ENCODE data around the gene PIGS. TPM values are rescaled to one million over a fixed set of nuclear protein-coding genes. Genes with fewer than 3 reads are reported as not detected.

Gene PIGS
- total RNA-seq, 1 experiment from 2014 or later: 64.2 TPM

DNA sequence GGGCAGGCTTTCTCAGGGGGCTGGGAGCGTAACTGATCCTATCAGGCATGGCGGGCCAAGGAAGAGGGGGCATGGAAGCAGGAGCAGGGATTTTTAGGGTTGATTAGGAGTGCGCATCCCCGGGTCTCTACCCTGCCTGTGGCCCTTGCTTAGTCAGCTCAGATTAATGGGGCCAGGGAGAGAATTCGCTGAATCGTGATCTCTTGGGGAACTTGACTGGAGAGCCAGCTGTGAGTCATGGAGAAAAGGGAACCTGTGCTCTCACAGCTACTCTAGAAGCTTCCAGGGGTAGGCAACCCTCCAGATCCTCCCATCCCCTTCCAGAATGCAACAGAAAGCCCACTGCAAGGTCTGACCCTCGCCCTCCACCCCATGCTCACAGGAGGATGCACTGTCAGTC lies 61.5 kb downstream of the PIGS start:
- POLR2A ChIA-PET (ENCODE audit: unreplicated experiment): no interaction called here
- H3K4me2 ChIP-seq: no peak overlapping the region
- no peak overlapping the region for H3K4me3 ChIP-seq
- no peaks in the 10 kb centered on the region for H3K9me2 ChIP-seq (ENCODE audit: insufficient read depth)
- H3K9me3 ChIP-seq (ENCODE audit: insufficient read depth, low read depth): no peaks in the 10 kb centered on the region
- H4K20me1 ChIP-seq (ENCODE audit: insufficient read depth): no peaks in the 10 kb centered on the region
- DNase-seq: no peak
- H3K27ac ChIP-seq: no peak overlapping the region
- H3F3A ChIP-seq (ENCODE audit: insufficient read depth, low read depth): no peaks in the 10 kb centered on the region
- H3K4me1 ChIP-seq (replicated peaks; ENCODE audit: insufficient read depth): no peaks in the 10 kb centered on the region; the same call in 1 of the 2 replicates
- TF ChIP-seq CTCF (conservative IDR thresholded peaks at IDR 0.05) (no peak), EZH2 (IDR thresholded peaks at IDR 0.05; ENCODE audit: low read depth) (no peak)
- H2AFZ ChIP-seq: no peak overlapping the region
- H3K79me2 ChIP-seq (ENCODE audit: low read depth): no peaks in the 10 kb centered on the region
- intact Hi-C loops (cut with micrococcal nuclease; ENCODE audit: unreplicated experiment): no loop called here
- CTCF ChIA-PET: no interaction called here
- H3K27me3 ChIP-seq (ENCODE audit: insufficient read depth, low read depth): peaks cover 92% of the 10 kb centered on the region
- BruUV-seq (replicated peaks): no TSS peak
- no peaks in the 10 kb centered on the region for H3K36me3 ChIP-seq (ENCODE audit: low read depth)

DNA sequence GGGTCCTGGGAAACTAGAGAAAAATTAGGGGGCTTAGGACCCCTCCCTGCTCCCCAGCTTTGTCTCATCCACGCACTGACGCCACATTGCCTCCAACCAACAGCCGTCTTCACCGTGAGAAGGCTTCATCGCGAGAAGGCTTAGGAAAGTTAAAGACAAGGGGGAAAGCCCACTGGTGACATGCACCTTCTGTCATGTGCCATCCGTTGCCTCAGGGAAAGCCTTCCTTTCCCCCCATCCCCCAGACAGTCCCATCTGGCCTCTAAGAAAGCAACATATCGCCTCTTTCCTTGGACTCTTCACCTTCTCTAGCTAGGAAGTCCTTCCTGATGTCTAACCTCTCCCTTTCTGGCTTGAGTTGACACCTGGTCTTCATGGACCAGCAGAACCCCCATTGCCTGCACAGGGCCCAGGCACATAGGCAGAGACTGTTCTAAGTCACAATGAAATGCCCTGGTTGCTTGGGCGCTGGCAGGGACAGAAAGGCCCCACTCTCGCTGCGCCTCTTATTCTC lies 63.1 kb downstream of the PIGS start:
- H3K4me3 ChIP-seq: no peak overlapping the region
- intact Hi-C loops (cut with micrococcal nuclease; ENCODE audit: unreplicated experiment): no loop called here
- ChIA-PET CTCF (no interaction called here), POLR2A (ENCODE audit: unreplicated experiment) (no interaction called here)
- no peaks in the 10 kb centered on the region for H3K36me3 ChIP-seq (ENCODE audit: low read depth)
- peak overlapping the region; percentile 39; the same call in 1 of the 2 replicates for H3K4me2 ChIP-seq
- H2AFZ ChIP-seq: no peak overlapping the region
- H4K20me1 ChIP-seq (ENCODE audit: insufficient read depth): no peaks in the 10 kb centered on the region
- H3K9me3 ChIP-seq (ENCODE audit: insufficient read depth, low read depth): no peaks in the 10 kb centered on the region
- no TSS peak for BruUV-seq (replicated peaks)
- H3F3A ChIP-seq (ENCODE audit: insufficient read depth, low read depth): no peaks in the 10 kb centered on the region
- no peak overlapping the region for H3K27ac ChIP-seq
- no peaks in the 10 kb centered on the region for H3K4me1 ChIP-seq (replicated peaks; ENCODE audit: insufficient read depth)
- H3K79me2 ChIP-seq (ENCODE audit: low read depth): no peaks in the 10 kb centered on the region
- peaks cover 82% of the 10 kb centered on the region for H3K27me3 ChIP-seq (ENCODE audit: insufficient read depth, low read depth)
- DNase-seq: no peak
- H3K9me2 ChIP-seq (ENCODE audit: insufficient read depth): no peaks in the 10 kb centered on the region
- TF ChIP-seq CTCF (conservative IDR thresholded peaks at IDR 0.05) (no peak), EZH2 (IDR thresholded peaks at IDR 0.05; ENCODE audit: low read depth) (no peak)

GRCh38 chr17:28507567-28508203 lies 63.6 kb downstream of the PIGS start:
- Histone ChIP-seq H3K79me2 (ENCODE audit: low read depth) (no peaks in the 10 kb centered on the region), H3K27me3 (ENCODE audit: insufficient read depth, low read depth) (peaks cover 77% of the 10 kb centered on the region), H3K9me2 (ENCODE audit: insufficient read depth) (no peaks in the 10 kb centered on the region), H3K9me3 (ENCODE audit: insufficient read depth, low read depth) (no peaks in the 10 kb centered on the region), H3K4me1 (replicated peaks; ENCODE audit: insufficient read depth) (no peaks in the 10 kb centered on the region), H2AFZ (no peak overlapping the region), H3F3A (ENCODE audit: insufficient read depth, low read depth) (no peaks in the 10 kb centered on the region), H4K20me1 (ENCODE audit: insufficient read depth) (no peaks in the 10 kb centered on the region), H3K27ac (no peak overlapping the region), H3K36me3 (ENCODE audit: low read depth) (no peaks in the 10 kb centered on the region), H3K4me3 (no peak overlapping the region), H3K4me2 (peak overlapping the region; percentile 39)
- TF ChIP-seq EZH2 (IDR thresholded peaks at IDR 0.05; ENCODE audit: low read depth): no peak
- no peak for TF ChIP-seq CTCF (conservative IDR thresholded peaks at IDR 0.05)
- POLR2A ChIA-PET (ENCODE audit: unreplicated experiment): interaction anchor here (0.6 kb wide), 1 partner anchor 64 kb away, joined by 5 read pairs; the partner anchor contains the start of gene PIGS
- intact Hi-C loops (cut with micrococcal nuclease; ENCODE audit: unreplicated experiment): no loop called here
- CTCF ChIA-PET: no interaction called here
- no peak for DNase-seq
- no TSS peak for BruUV-seq (replicated peaks)

All from PC-9 (cell line).